HepG2 (cell line): ENCODE results near the gene MFSD12. TPM values are rescaled to one million over a fixed set of nuclear protein-coding genes. Genes with fewer than 3 reads are reported as not detected.
A peak's percentile ranks its signal among the peaks of the same experiment; 100 is the strongest.

Source experiments
- ATAC-seq: fragments of 200-7000 bp; cut with Tn5 transposase; 3 replicates; pipeline ENCODE4 v1.9.1; 2020; ENCODE audit warnings: mild to moderate bottlenecking, moderate library complexity
- BruUV-seq: library from RNA; stranded (reverse); fragments of 400-500 nt; replicated peaks from 2 replicates; lab custom pipeline; 2021; lab: Mats Ljungman, UMichigan
- CTCF ChIA-PET: fragments of 300-600 bp; formaldehyde crosslinking; extraction: SDS; loops from one replicate; lab custom pipeline; 2021; ENCODE audit warnings: low total read pairs, inconsistent platforms, low intra/inter-chr PET ratio; lab: Yijun Ruan, JAX
- POLR2A ChIA-PET: fragments of 350-600 bp; sonication (Branson Sonifier 250); formaldehyde crosslinking; loops from one replicate; lab custom pipeline; 2020; ENCODE audit warnings: antibody characterized with exemption, inconsistent platforms; lab: Yijun Ruan, JAX
- DNase-seq: peaks from one replicate; pipeline ENCODE4 v3.0.0-alpha.2; 2015; ENCODE audit warnings: low spot score
- FAIRE-seq: peaks from 3 replicates; lab custom pipeline; 2011; peaks lifted over from hg19 to GRCh38; lab: Jason Lieb, UNC
- H2AFZ ChIP-seq: one replicate; pipeline ENCODE4 v1.6.1; 2011; ENCODE audit warnings: low read length, inconsistent platforms
- H3K27ac ChIP-seq: fragments of 300-600 bp; 3 replicates; pipeline ENCODE4 v1.8.0; 2011; ENCODE audit warnings: mixed run types, mild to moderate bottlenecking, mixed read lengths, low read length, inconsistent platforms; ENCODE audit not compliant: insufficient read depth; ENCODE audit errors: extremely low read length
- H3K27me3 ChIP-seq, 2 experiments: fragments of 200-600 bp in 1 of 2; 2 replicates in 1 of 2; 3 replicates in 1 of 2; pipeline versions ENCODE4 v1.6.0 to v1.8.0; 2011; ENCODE audit warnings: low read length in 2 of 2, mild to moderate bottlenecking in 2 of 2, moderate library complexity in 2 of 2, inconsistent platforms in 1 of 2; ENCODE audit not compliant: insufficient read depth in 2 of 2, control insufficient read depth in 1 of 2
- H3K36me3 ChIP-seq, 2 experiments: fragments of 200-600 bp in 1 of 2; replicated peaks in 1 of 2; 2 replicates in 1 of 2; 3 replicates in 1 of 2; pipeline versions ENCODE4 v1.5.1 to v1.8.0; 2011; ENCODE audit warnings: low read length in 2 of 2, inconsistent platforms in 1 of 2; ENCODE audit not compliant: insufficient read depth in 2 of 2, control insufficient read depth in 1 of 2
- H3K4me1 ChIP-seq: 2 replicates; pipeline ENCODE4 v1.5.1; 2012; ENCODE audit warnings: low read length, inconsistent platforms; ENCODE audit not compliant: insufficient read depth
- H3K4me2 ChIP-seq: 2 replicates; pipeline ENCODE4 v1.6.0; 2011; ENCODE audit warnings: low read depth, low read length, inconsistent platforms
- H3K4me3 ChIP-seq, 3 experiments: fragments of 200-600 bp in 1 of 3; sonication (generic), shearing (Covaris generic) in 1 of 3; replicated peaks in 1 of 3; 2 replicates each; pipeline ENCODE4 v1.5.1; 2011 to 2016; ENCODE audit warnings: low read length in 3 of 3, inconsistent platforms in 2 of 3, low read depth in 2 of 3, mild to moderate bottlenecking in 2 of 3, control low read depth in 1 of 3, mixed read lengths in 1 of 3; ENCODE audit not compliant: insufficient read depth in 1 of 3
- H3K79me2 ChIP-seq: one replicate; pipeline ENCODE4 v1.6.1; 2011; ENCODE audit warnings: low read length, inconsistent platforms; ENCODE audit not compliant: insufficient read depth
- H3K9ac ChIP-seq: 2 replicates; pipeline ENCODE4 v1.6.0; 2011; ENCODE audit warnings: mild to moderate bottlenecking, low read depth, low read length, inconsistent platforms; ENCODE audit not compliant: insufficient read depth
- H3K9me3 ChIP-seq: 2 replicates; pipeline ENCODE4 v1.5.1; 2012; ENCODE audit warnings: mild to moderate bottlenecking, low read length
- H4K20me1 ChIP-seq: 2 replicates; pipeline ENCODE4 v1.6.0; 2011; ENCODE audit warnings: inconsistent platforms, mild to moderate bottlenecking, low read length, moderate library complexity; ENCODE audit not compliant: insufficient read depth
- ATF7-NPFF ChIP-seq: sonication (generic); formaldehyde crosslinking; IDR thresholded peaks from 2 replicates; pipeline ENCODE4 v1.8.1; 2023; ENCODE audit warnings: mild to moderate bottlenecking, low read depth, missing genetic modification reagents, moderate library complexity
- CEBPB ChIP-seq: IDR thresholded peaks from 2 replicates; pipeline ENCODE4 v1.6.1; 2011; ENCODE audit warnings: low read depth, low read length, improper control_type of control experiment, borderline replicate concordance
- DPF2 ChIP-seq: sonication (generic); formaldehyde crosslinking; IDR thresholded peaks from 2 replicates; pipeline ENCODE4 v1.4.0; 2020; ENCODE audit warnings: mild to moderate bottlenecking, low read depth, missing genetic modification reagents, borderline replicate concordance
- E2F5 ChIP-seq: sonication (generic); formaldehyde crosslinking; conservative IDR thresholded peaks from 2 replicates; pipeline ENCODE4 v1.4.0; 2020; ENCODE audit warnings: missing genetic modification reagents
- GATAD2A ChIP-seq: IDR thresholded peaks from 2 replicates; pipeline ENCODE4 v1.6.1; 2016
- HMG20A ChIP-seq: IDR thresholded peaks from 2 replicates; pipeline ENCODE4 v1.6.1; 2016; ENCODE audit warnings: borderline replicate concordance
- HNF1B ChIP-seq: sonication (generic); formaldehyde crosslinking; IDR thresholded peaks from 2 replicates; pipeline ENCODE4 v1.5.1; 2020; ENCODE audit warnings: mild to moderate bottlenecking, moderate library complexity, missing genetic modification reagents
- ISX ChIP-seq: sonication (generic); formaldehyde crosslinking; conservative IDR thresholded peaks from 2 replicates; pipeline ENCODE4 v1.5.0; 2020; ENCODE audit warnings: missing genetic modification reagents
- MAFK ChIP-seq, 2 experiments: IDR thresholded peaks in 1 of 2; conservative IDR thresholded peaks in 1 of 2; 2 replicates each; pipeline ENCODE4 v1.6.1; 2011; ENCODE audit warnings: improper control_type of control experiment in 2 of 2, low read length in 2 of 2
- RFXANK ChIP-seq: IDR thresholded peaks from 2 replicates; pipeline ENCODE4 v1.6.1; 2016
- SMARCC2 ChIP-seq: fragments of 450-650 bp; IDR thresholded peaks from 2 replicates; pipeline ENCODE4 v1.6.1; 2017; ENCODE audit warnings: antibody characterized with exemption, mild to moderate bottlenecking
- ZNF672 ChIP-seq: sonication (generic); formaldehyde crosslinking; IDR thresholded peaks from 2 replicates; pipeline ENCODE4 v1.8.1; 2022; ENCODE audit warnings: missing genetic modification reagents
- WGBS: methylation state at CpG from one replicate; pipeline ENCODE4 v1.1.6; 2017; ENCODE audit warnings: low lambda C conversion rate; 5-methylcytosine and 5-hydroxymethylcytosine counted together
- in situ Hi-C: cut with HindIII; loops from 2 replicates; pipeline ENCODE4 v1.10.0; 2017; ENCODE audit warnings: low pct_unique_long_range_greater_than_20kb; ENCODE audit not compliant: extremely low pct_ligation_motif_present
- intact Hi-C: fragments of 100-400 bp; cut with micrococcal nuclease; formaldehyde crosslinking; loops from one replicate; pipeline ENCODE4 v1.10.0; 2022; ENCODE audit not compliant: unreplicated experiment
- polyA plus RNA-seq, 8 experiments: library from polyadenylated mRNA; depleted of rRNA in 3 of 8; stranded (reverse) in 7 of 8; unstranded in 1 of 8; fragments of >200 nt; fragmentation: Illumina TruSeq in 4 of 8; extraction: Trizol in 4 of 8; gene quantifications; 2 replicates each; pipeline versions ENCODE4 v1.2.1 to v1.2.3, GENCODE V29; 2011 to 2016; ENCODE audit warnings: low read depth in 4 of 8, missing spikeins in 1 of 8, mixed read lengths in 1 of 8; ENCODE audit not compliant: insufficient read depth in 1 of 8
- total RNA-seq, 5 experiments: library from RNA; depleted of rRNA; stranded (reverse); fragments of >200 nt; fragmentation: Illumina TruSeq; extraction: Trizol; gene quantifications; 2 replicates each; pipeline ENCODE4 v1.2.3, GENCODE V29; 2016; ENCODE audit warnings: low read depth in 1 of 5
- TF ChIP-seq, protein P1 (sequence below), 2 experiments: sonication (generic) in 1 of 2; formaldehyde crosslinking in 1 of 2; IDR thresholded peaks; 2 replicates each; pipeline versions ENCODE4 v1.4.0 to v1.6.1; 2016 to 2020; ENCODE audit warnings: borderline replicate concordance in 1 of 2, low read depth in 1 of 2, mild to moderate bottlenecking in 1 of 2, missing genetic modification reagents in 1 of 2

Gene MFSD12
- total and polyA plus RNA-seq, 2 of the 13 experiments (the other 11 are each of a cell fraction or from before 2014, with no cell fraction given): 27.2 to 29.1 TPM

- Histone ChIP-seq H3K36me3 (peaks cover 13 to 29% of the 10 kb centered on the region in 2 experiments; a peak in 4 of 5 replicates), H3K9me3 (no peaks in the 10 kb centered on the region), H3K4me3 (no peak overlapping the region), H3K27me3 (no peaks in the 10 kb centered on the region), H3K79me2 (peaks cover 47% of the 10 kb centered on the region), H4K20me1 (peaks cover 35% of the 10 kb centered on the region; the same call in 1 of the 2 replicates), H3K4me2 (no peak overlapping the region), H3K4me1 (peaks cover 15% of the 10 kb centered on the region), H2AFZ (no peak overlapping the region), H3K27ac (no peak overlapping the region), H3K9ac (no peak overlapping the region)
- CTCF ChIA-PET: no interaction called here
- POLR2A ChIA-PET: no interaction called here
- DNase-seq (no peak), FAIRE-seq (no peak), ATAC-seq (no peak)
- in situ Hi-C loops: no loop called here
- no TSS peak for BruUV-seq
- no peak for TF ChIP-seq ZNF672 (CRISPR knock-in tag)
- TF ChIP-seq DPF2: no peak
- no peak for TF ChIP-seq HMG20A
- no peak for TF ChIP-seq RFXANK
- 0 out of 2 replicates have a peak, but pooled peaks have one; percentile 8 for TF ChIP-seq HNF1B (CRISPR knock-in tag)
- intact Hi-C loops: no loop called here
- 98% methylated on average over 10 of the region's 10 CpGs for WGBS
These were observed 39.1 kb downstream of the MFSD12 start for GRCh38 chr19:3518255-3518654.

- in situ Hi-C loops: no loop called here
- intact Hi-C loops: no loop called here
- BruUV-seq: no TSS peak
- ATAC-seq: no peak
- ChIA-PET POLR2A (no interaction called here), CTCF (no interaction called here)
- peaks cover 15% of the 10 kb centered on the region for H3K4me1 ChIP-seq
- no peaks in the 10 kb centered on the region for H3K9me3 ChIP-seq
- H2AFZ ChIP-seq: no peak overlapping the region
- no peak overlapping the region for H3K4me3 ChIP-seq
- H3K79me2 ChIP-seq: peaks cover 51% of the 10 kb centered on the region
- H3K4me2 ChIP-seq: no peak overlapping the region
- no peaks in the 10 kb centered on the region for H3K27me3 ChIP-seq
- H3K36me3 ChIP-seq: peaks cover 10 to 29% of the 10 kb centered on the region in 2 experiments; a peak in 4 of 5 replicates
- peaks cover 34% of the 10 kb centered on the region; the same call in 1 of the 2 replicates for H4K20me1 ChIP-seq
- FAIRE-seq: no peak
- no peak for DNase-seq
- no peak overlapping the region for H3K27ac ChIP-seq
- no peak overlapping the region for H3K9ac ChIP-seq
- 88% methylated on average over 2 of the region's 2 CpGs for WGBS
- TF ChIP-seq GATAD2A (CRISPR knock-in tag) (0 out of 2 replicates have a peak, but pooled peaks have one; percentile 21), SMARCC2 (no peak), CEBPB (peak; percentile 57; the same call in 1 of the 2 replicates), MAFK (conservative IDR thresholded peaks at IDR 0.05 in 1 of 2, IDR thresholded peaks at IDR 0.05 in 1 of 2; ENCODE audit: low read length in 2 of 2) (no peak), ISX (no peak), E2F5 (no peak), ATF7-NPFF (CRISPR knock-in tag) (no peak)
- TF ChIP-seq, protein P1, sequence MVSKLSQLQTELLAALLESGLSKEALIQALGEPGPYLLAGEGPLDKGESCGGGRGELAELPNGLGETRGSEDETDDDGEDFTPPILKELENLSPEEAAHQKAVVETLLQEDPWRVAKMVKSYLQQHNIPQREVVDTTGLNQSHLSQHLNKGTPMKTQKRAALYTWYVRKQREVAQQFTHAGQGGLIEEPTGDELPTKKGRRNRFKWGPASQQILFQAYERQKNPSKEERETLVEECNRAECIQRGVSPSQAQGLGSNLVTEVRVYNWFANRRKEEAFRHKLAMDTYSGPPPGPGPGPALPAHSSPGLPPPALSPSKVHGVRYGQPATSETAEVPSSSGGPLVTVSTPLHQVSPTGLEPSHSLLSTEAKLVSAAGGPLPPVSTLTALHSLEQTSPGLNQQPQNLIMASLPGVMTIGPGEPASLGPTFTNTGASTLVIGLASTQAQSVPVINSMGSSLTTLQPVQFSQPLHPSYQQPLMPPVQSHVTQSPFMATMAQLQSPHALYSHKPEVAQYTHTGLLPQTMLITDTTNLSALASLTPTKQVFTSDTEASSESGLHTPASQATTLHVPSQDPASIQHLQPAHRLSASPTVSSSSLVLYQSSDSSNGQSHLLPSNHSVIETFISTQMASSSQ (IDR thresholded peaks at IDR 0.05; ENCODE audit: low read depth): no peak
- TF ChIP-seq, protein P1 (CRISPR knock-in tag; IDR thresholded peaks at IDR 0.05; ENCODE audit: borderline replicate concordance): no peak
These were observed 39.7 kb downstream of the MFSD12 start for GRCh38 chr19:3517638-3518037.
